MCF 10A (cell line): Measurements from ENCODE around the gene LRRC1. TPM values are rescaled to one million over a fixed set of nuclear protein-coding genes. Genes with fewer than 3 reads are reported as not detected.

Experiments used
- BruUV-seq: library from RNA; stranded (reverse); fragments of 400-500 nt; replicated peaks from 2 replicates; lab custom pipeline; 2021; lab: Mats Ljungman, UMichigan
- CTCF ChIA-PET: fragments of 300-600 bp; sonication (Branson Sonifier 250); formaldehyde crosslinking; extraction: SDS; loops from one replicate; lab custom pipeline; 2021; ENCODE audit warnings: antibody characterized with exemption, inconsistent platforms; lab: Yijun Ruan, JAX
- POLR2A ChIA-PET: fragments of 300-600, 350-650 bp; sonication (Branson Sonifier 250); formaldehyde crosslinking; extraction: SDS; loops from one replicate; lab custom pipeline; 2020; ENCODE audit warnings: antibody characterized with exemption, inconsistent platforms; lab: Yijun Ruan, JAX
- DNase-seq: peaks from one replicate; pipeline ENCODE4 v3.0.0-alpha.2; 2018; ENCODE audit not compliant: unreplicated experiment
- H3K27ac Mint-ChIP-seq: one replicate; pipeline ENCODE4 v1.8.0; 2022; ENCODE audit warnings: mild to moderate bottlenecking, low read depth, mixed read lengths; ENCODE audit not compliant: unreplicated experiment
- H3K27me3 Mint-ChIP-seq: one replicate; pipeline ENCODE4 v1.8.0; 2022; ENCODE audit warnings: mixed read lengths; ENCODE audit not compliant: insufficient read depth, unreplicated experiment
- H3K36me3 Mint-ChIP-seq: one replicate; pipeline ENCODE4 v1.8.0; 2022; ENCODE audit warnings: mild to moderate bottlenecking, moderate library complexity, mixed read lengths; ENCODE audit not compliant: insufficient read depth, unreplicated experiment
- H3K4me1 Mint-ChIP-seq: one replicate; pipeline ENCODE4 v1.8.0; 2022; ENCODE audit warnings: mixed read lengths; ENCODE audit not compliant: insufficient read depth, unreplicated experiment
- H3K4me3 Mint-ChIP-seq: one replicate; pipeline ENCODE4 v1.8.0; 2022; ENCODE audit warnings: mild to moderate bottlenecking, moderate library complexity, mixed read lengths; ENCODE audit not compliant: unreplicated experiment
- H3K9me3 Mint-ChIP-seq: one replicate; pipeline ENCODE4 v1.8.0; 2022; ENCODE audit warnings: mixed read lengths; ENCODE audit not compliant: unreplicated experiment
- CTCF ChIP-seq: fragments of 200-600 bp; IDR thresholded peaks from one replicate; pipeline ENCODE4 v1.8.0; 2022; ENCODE audit warnings: antibody characterized with exemption, mild to moderate bottlenecking; ENCODE audit not compliant: unreplicated experiment
- intact Hi-C: fragments of 100-400 bp; cut with micrococcal nuclease; formaldehyde crosslinking; loops from 2 replicates; pipeline ENCODE4 v1.14.1; 2022
- total RNA-seq: library from RNA; stranded (reverse); gene quantifications from 2 replicates; pipeline ENCODE4 v1.2.3, GENCODE V29; 2022

Gene LRRC1
- total RNA-seq, 1 experiment from 2014 or later: 18.6 TPM

DNA sequence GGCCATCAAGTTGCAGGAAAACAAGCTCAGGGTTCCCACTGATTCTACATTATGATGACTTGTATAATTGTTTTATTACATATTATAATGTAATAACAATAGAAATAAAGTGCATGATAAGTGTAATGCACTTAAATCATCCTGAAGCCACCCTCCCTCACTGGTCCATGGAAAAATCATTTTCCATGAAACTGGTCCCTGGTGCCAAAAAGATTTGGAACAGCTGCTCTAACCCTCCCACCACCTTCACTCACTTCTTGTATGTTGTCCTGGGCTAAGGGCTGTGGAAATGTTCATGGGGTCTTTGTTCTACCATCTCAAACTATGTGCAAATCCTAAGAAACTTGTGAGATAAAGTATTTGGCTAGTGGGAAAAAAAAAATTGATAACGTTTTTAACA lies 133.8 kb downstream of the LRRC1 start:
- Mint-ChIP-seq H3K36me3 (peaks cover 16% of the 10 kb centered on the region), H3K4me3 (no peak overlapping the region), H3K27ac (no peak overlapping the region), H3K4me1 (peaks cover 15% of the 10 kb centered on the region), H3K27me3 (no peaks in the 10 kb centered on the region), H3K9me3 (no peaks in the 10 kb centered on the region)
- ChIA-PET CTCF (interaction anchor here (0.7 kb wide), 1 partner anchor 340 kb away, joined by 3 read pairs; no protein-coding TSS in a partner anchor), POLR2A (interaction anchor here (0.6 to 1.0 kb wide), 2 partner anchors 13 to 44 kb away, joined by 3 to 4 read pairs; no protein-coding TSS in a partner anchor)
- intact Hi-C loops: no loop called here
- no peak for TF ChIP-seq CTCF
- DNase-seq: no peak
- no TSS peak for BruUV-seq

DNA sequence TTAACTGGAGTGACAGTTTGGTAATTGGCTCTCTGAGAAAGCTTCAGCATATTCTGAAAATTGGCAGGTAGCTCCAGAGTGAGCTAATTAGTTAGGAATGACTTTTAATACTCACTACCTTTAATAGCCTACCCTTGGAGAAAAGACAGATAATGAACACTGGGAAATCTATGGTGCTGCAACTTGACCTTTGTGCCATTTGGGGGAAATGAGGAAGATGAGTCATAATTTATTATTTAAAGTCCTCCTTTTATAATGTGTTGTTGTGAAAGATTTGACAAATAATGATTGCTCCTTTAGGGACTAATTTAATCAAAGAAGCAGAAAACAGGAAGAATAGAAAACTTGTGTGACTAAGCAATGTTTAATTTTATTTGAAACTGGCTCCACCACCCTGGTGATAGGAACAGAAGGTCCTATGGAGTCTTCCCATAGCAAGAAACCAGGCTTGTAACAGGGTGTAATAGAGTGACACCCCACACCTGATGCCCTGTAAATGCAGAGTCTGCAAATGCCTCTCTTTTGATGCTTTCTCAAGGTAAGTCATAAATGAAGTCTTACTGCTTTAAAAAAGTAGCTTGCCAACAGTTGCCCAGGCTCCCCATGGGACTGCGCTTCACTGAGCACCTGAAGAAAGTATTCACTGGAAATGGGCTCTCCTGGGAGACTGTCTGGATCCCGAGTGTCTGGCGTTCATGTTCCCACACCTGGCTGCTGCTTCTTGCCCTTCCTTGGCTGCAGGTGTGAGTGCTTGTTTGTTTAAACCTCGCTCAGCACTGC lies 134.4 kb downstream of the LRRC1 start:
- Mint-ChIP-seq H3K27ac (no peak overlapping the region), H3K27me3 (no peaks in the 10 kb centered on the region), H3K36me3 (peaks cover 16% of the 10 kb centered on the region), H3K4me3 (no peak overlapping the region), H3K4me1 (peaks cover 15% of the 10 kb centered on the region), H3K9me3 (no peaks in the 10 kb centered on the region)
- ChIA-PET CTCF (interaction anchor here (0.7 to 0.9 kb wide), 2 partner anchors 22 to 339 kb away, joined by 3 read pairs; no protein-coding TSS in a partner anchor), POLR2A (interaction anchor here (0.6 to 1.0 kb wide), 2 partner anchors 13 to 44 kb away, joined by 3 to 4 read pairs; no protein-coding TSS in a partner anchor)
- intact Hi-C loops: no loop called here
- BruUV-seq: no TSS peak
- peak; percentile 26 for DNase-seq
- no peak for TF ChIP-seq CTCF

DNA sequence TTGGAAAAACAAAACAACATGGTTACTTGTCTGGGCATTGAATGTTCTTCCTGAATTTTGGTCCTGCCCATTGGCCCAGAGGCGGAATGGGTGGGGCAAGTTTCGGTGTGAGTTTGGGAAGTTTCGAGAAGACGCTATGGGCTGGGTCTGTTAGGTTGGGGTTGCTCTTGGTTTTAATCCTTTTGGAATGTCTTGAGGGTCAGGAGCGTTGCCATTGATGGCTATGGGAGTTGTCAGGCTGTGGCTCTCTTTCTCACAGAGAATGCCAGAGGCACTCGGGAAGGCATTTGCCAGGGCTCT lies 135.0 kb downstream of the LRRC1 start:
- CTCF ChIA-PET: interaction anchor here (0.7 to 0.9 kb wide), 2 partner anchors 23 to 210 kb away, joined by 3 read pairs; no protein-coding TSS in a partner anchor
- intact Hi-C loops: no loop called here
- no peak for TF ChIP-seq CTCF
- H3K4me3 Mint-ChIP-seq: no peak overlapping the region
- H3K9me3 Mint-ChIP-seq: no peaks in the 10 kb centered on the region
- no peak overlapping the region for H3K27ac Mint-ChIP-seq
- POLR2A ChIA-PET: interaction anchor here (0.7 kb wide), 1 partner anchor 250 kb away, joined by 3 read pairs; no protein-coding TSS in a partner anchor
- BruUV-seq: no TSS peak
- H3K4me1 Mint-ChIP-seq: peaks cover 15% of the 10 kb centered on the region
- no peaks in the 10 kb centered on the region for H3K27me3 Mint-ChIP-seq
- peaks cover 18% of the 10 kb centered on the region for H3K36me3 Mint-ChIP-seq
- no peak for DNase-seq

GRCh38 chr6:53930330-53930729 lies 135.5 kb downstream of the LRRC1 start:
- H3K36me3 Mint-ChIP-seq: peaks cover 14% of the 10 kb centered on the region
- H3K9me3 Mint-ChIP-seq: no peaks in the 10 kb centered on the region
- peaks cover 15% of the 10 kb centered on the region for H3K4me1 Mint-ChIP-seq
- intact Hi-C loops: no loop called here
- H3K4me3 Mint-ChIP-seq: no peak overlapping the region
- POLR2A ChIA-PET: interaction anchor here (0.7 kb wide), 1 partner anchor 249 kb away, joined by 3 read pairs; no protein-coding TSS in a partner anchor
- no peak for DNase-seq
- H3K27me3 Mint-ChIP-seq: no peaks in the 10 kb centered on the region
- no peak for TF ChIP-seq CTCF
- CTCF ChIA-PET: interaction anchor here (0.7 to 1.0 kb wide), 3 partner anchors 9 to 211 kb away, joined by 3 read pairs; no protein-coding TSS in a partner anchor
- H3K27ac Mint-ChIP-seq: no peak overlapping the region
- no TSS peak for BruUV-seq
